ENCODE results near the gene PPP6R3.
A peak's percentile ranks its signal among the peaks of the same experiment; 100 is the strongest.

PPP6R3 gene, protein sequence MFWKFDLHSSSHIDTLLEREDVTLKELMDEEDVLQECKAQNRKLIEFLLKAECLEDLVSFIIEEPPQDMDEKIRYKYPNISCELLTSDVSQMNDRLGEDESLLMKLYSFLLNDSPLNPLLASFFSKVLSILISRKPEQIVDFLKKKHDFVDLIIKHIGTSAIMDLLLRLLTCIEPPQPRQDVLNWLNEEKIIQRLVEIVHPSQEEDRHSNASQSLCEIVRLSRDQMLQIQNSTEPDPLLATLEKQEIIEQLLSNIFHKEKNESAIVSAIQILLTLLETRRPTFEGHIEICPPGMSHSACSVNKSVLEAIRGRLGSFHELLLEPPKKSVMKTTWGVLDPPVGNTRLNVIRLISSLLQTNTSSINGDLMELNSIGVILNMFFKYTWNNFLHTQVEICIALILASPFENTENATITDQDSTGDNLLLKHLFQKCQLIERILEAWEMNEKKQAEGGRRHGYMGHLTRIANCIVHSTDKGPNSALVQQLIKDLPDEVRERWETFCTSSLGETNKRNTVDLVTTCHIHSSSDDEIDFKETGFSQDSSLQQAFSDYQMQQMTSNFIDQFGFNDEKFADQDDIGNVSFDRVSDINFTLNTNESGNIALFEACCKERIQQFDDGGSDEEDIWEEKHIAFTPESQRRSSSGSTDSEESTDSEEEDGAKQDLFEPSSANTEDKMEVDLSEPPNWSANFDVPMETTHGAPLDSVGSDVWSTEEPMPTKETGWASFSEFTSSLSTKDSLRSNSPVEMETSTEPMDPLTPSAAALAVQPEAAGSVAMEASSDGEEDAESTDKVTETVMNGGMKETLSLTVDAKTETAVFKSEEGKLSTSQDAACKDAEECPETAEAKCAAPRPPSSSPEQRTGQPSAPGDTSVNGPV

DNA sequence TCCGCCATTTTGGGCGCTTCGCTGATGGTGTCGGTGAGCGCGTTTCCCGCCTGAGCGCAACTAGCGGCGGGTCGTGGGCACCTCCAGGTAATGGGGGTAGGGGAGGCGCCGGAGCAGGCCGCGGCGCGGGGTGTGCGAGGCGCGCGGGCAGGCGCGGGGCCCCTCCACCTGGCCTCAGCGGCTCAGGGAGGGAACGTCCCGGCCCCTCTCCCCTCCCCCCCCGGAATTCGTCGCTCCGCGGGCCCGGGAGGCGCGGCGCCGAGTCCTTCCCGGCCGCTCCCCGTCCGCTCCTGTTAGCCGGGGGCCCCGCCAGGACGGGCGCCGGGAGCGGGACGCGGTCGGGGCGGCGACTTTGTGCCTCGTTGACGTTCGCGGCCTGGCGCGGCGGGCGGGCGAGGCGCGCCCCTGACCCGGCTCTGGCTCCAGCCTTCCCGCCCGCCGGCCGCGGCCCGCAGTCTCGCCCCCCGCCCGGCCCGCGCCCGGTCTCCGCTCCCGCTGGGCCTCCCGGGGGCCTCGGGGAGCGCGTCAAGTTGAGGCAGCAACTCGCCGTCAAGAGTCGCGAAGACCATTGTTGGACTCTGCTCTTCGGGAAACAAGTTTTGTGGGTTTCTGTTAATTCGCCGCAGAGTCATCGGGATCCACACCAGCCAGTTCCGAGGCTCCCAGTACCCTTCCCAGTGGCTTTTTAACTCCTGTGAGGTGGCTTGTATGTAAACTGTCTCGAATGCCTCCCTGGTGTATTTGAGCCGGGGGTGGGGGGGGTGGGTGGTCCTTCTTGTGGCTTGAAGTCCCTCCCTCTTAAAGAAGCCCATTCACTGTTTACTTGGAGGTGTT lies at the start of gene PPP6R3:
Gene PPP6R3, plus strand, starts transcription at position 12 of the 834 bp plus-strand sequence. CDS start 76,913 bp downstream, outside the sequence.
- no peak for DNase-seq (ENCODE audit: low spot score)
- TF ChIP-seq, protein P1, sequence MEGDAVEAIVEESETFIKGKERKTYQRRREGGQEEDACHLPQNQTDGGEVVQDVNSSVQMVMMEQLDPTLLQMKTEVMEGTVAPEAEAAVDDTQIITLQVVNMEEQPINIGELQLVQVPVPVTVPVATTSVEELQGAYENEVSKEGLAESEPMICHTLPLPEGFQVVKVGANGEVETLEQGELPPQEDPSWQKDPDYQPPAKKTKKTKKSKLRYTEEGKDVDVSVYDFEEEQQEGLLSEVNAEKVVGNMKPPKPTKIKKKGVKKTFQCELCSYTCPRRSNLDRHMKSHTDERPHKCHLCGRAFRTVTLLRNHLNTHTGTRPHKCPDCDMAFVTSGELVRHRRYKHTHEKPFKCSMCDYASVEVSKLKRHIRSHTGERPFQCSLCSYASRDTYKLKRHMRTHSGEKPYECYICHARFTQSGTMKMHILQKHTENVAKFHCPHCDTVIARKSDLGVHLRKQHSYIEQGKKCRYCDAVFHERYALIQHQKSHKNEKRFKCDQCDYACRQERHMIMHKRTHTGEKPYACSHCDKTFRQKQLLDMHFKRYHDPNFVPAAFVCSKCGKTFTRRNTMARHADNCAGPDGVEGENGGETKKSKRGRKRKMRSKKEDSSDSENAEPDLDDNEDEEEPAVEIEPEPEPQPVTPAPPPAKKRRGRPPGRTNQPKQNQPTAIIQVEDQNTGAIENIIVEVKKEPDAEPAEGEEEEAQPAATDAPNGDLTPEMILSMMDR (IDR thresholded peaks at IDR 0.05; ENCODE audit: borderline replicate concordance, control extremely low read depth, extremely low read depth, insufficient read depth, missing control alignments), result no peak
- in situ Hi-C loops (cut with MboI; ENCODE audit: low sequenced_read_pairs, unreplicated experiment), result no loop called here

DNA sequence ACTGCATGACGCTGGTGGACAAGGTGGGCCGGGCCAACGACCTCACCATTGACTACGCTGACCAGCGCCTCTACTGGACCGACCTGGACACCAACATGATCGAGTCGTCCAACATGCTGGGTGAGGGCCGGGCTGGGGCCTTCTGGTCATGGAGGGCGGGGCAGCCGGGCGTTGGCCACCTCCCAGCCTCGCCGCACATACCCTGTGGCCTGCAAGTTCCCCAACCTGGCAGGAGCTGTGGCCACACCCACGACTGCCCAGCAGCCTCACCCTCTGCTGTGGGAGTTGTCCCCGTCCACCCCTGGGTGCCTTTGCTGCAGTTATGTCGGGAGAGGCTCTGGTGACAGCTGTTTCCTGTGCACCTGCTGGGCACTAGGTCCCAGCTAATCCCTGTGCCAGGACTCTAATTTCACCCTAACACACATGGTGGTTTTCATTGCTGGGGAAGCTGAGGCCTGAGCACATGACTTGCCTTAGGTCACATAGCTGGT lies 49.0 kb upstream of the PPP6R3 start:
- no peak for DNase-seq (ENCODE audit: low spot score)
- in situ Hi-C loops (cut with MboI; ENCODE audit: low sequenced_read_pairs, unreplicated experiment), result no loop called here
- TF ChIP-seq, protein P1 (IDR thresholded peaks at IDR 0.05; ENCODE audit: borderline replicate concordance, control extremely low read depth, extremely low read depth, insufficient read depth, missing control alignments), result no peak

DNA sequence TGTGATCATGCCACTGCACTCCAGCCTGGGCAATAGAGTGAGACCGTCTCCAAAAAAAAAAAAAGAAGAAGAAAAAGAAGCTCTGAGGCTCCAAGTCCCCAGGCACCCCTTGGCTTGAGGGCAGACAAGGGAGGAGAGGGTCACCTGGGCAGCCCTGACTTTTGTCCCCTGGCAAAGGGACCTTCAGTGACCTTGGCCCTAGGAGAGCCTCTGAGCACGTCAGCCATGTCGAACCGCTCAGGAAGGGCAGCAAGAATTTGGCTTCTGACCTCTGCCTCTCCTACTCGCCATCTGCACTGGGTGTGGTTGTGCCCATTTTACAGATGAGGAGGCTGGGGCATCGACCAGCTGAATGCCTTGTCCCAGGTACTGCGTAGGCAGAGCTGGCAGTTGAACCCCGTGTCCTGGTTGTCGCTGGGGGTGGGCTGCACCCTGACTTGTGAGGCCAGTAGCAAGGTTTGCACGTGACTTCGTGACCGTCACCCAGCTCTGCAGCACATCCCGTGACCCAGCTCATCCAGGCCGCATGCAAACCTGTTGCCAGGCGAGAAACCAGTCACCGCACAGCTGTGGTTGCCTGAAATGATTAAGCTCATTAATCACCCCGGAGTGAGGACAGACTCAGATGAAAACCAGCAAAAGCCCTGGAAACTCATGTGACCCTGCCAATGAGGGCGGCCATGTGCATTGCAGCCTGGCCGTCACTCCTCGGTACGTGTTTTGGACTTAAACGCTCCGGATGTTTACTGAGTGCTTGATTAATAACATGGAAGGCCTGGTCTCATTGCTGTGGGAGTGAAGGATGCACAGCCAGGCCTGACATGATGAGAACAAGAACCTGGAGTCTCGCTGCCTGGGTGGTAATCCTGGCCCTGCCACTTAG lies 47.7 kb upstream of the PPP6R3 start:
- DNase-seq (ENCODE audit: low spot score), result peak; percentile 73
- in situ Hi-C loops (cut with MboI; ENCODE audit: low sequenced_read_pairs, unreplicated experiment), result no loop called here
- TF ChIP-seq, protein P1 (IDR thresholded peaks at IDR 0.05; ENCODE audit: borderline replicate concordance, control extremely low read depth, extremely low read depth, insufficient read depth, missing control alignments), result no peak

DNA sequence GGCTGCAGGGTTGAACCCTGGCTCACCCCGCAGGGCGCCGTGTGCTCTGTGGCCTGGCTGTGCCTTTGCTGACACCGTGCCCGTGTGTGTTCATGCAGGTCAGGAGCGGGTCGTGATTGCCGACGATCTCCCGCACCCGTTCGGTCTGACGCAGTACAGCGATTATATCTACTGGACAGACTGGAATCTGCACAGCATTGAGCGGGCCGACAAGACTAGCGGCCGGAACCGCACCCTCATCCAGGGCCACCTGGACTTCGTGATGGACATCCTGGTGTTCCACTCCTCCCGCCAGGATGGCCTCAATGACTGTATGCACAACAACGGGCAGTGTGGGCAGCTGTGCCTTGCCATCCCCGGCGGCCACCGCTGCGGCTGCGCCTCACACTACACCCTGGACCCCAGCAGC lies 47.0 kb upstream of the PPP6R3 start:
- DNase-seq (ENCODE audit: low spot score), result no peak
- in situ Hi-C loops (cut with MboI; ENCODE audit: low sequenced_read_pairs, unreplicated experiment), result no loop called here
- TF ChIP-seq, protein P1 (IDR thresholded peaks at IDR 0.05; ENCODE audit: borderline replicate concordance, control extremely low read depth, extremely low read depth, insufficient read depth, missing control alignments), result no peak

DNA sequence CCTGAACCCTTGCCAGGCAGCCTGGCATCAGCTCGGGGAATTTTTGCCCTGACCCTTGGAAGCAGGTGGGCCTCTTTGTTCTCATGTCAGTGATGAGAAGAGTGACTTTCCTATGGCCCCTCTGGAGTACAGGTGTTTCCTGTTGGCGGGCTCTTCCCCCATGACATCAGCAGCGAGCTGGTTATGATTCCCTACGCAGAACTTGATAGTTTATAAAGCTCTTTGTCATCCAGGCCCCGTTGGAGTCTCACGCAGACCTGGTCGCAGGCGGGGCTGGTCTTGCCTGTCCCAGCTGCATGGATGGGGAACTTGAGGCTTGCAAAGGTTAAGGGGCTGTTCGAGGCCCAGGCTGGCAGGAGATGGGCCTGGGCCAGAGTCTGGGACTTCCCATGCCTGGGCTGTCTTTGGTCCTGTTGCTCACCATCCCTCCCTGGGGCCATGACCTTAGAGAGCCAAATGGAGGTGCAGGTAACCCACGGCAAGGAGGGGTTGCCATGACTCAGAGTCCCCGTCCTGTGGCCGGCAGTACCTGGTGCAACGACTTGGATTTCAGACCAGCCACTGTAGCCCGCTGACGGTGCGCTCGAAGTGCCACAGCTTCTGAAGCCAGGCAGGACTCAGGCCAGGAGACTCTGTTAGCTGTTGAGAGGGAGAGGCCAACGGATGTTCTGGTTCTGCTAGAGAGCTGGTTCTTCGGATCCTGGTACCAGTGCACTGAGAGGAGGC lies 45.9 kb upstream of the PPP6R3 start:
- TF ChIP-seq, protein P1 (IDR thresholded peaks at IDR 0.05; ENCODE audit: borderline replicate concordance, control extremely low read depth, extremely low read depth, insufficient read depth, missing control alignments), result no peak
- in situ Hi-C loops (cut with MboI; ENCODE audit: low sequenced_read_pairs, unreplicated experiment), result no loop called here
- no peak for DNase-seq (ENCODE audit: low spot score)
